Trophoblast cell (in vitro differentiated cells and primary cell): ENCODE data around the gene AMMECR1.
A peak's percentile ranks its signal among the peaks of the same experiment; 100 is the strongest.

Experiments used
- DNase-seq, 2 donors: peaks; one replicate each; pipeline ENCODE4 v3.0.0-alpha.2; 2016
- H2AFZ ChIP-seq: 2 replicates; pipeline ENCODE4 v1.6.1; 2013; ENCODE audit warnings: low read length, moderate library complexity, mild to moderate bottlenecking; ENCODE audit not compliant: insufficient read depth, poor library complexity
- H2AK5ac ChIP-seq: 2 replicates; pipeline ENCODE4 v1.6.1; 2013; ENCODE audit warnings: mild to moderate bottlenecking, low read length
- H2BK120ac ChIP-seq: 2 replicates; pipeline ENCODE4 v1.6.1; 2013; ENCODE audit warnings: low read length, mild to moderate bottlenecking, moderate library complexity; ENCODE audit not compliant: insufficient read depth, poor library complexity
- H2BK12ac ChIP-seq: 2 replicates; pipeline ENCODE4 v1.6.1; 2013; ENCODE audit warnings: mild to moderate bottlenecking, low read length, moderate library complexity
- H2BK5ac ChIP-seq: 2 replicates; pipeline ENCODE4 v1.6.1; 2013; ENCODE audit warnings: low read length, low read depth, moderate library complexity, mild to moderate bottlenecking; ENCODE audit not compliant: poor library complexity
- H3K14ac ChIP-seq: 2 replicates; pipeline ENCODE4 v1.6.1; 2013; ENCODE audit warnings: mild to moderate bottlenecking, low read length
- H3K18ac ChIP-seq: 2 replicates; pipeline ENCODE4 v1.6.1; 2013; ENCODE audit warnings: mild to moderate bottlenecking, low read length
- H3K23ac ChIP-seq: 2 replicates; pipeline ENCODE4 v1.6.1; 2013; ENCODE audit warnings: low read length
- H3K27ac ChIP-seq: 2 replicates; pipeline ENCODE4 v1.5.1; 2013; ENCODE audit warnings: low read depth, mild to moderate bottlenecking, inconsistent platforms, low read length, moderate library complexity
- H3K27me3 ChIP-seq: 2 replicates; pipeline ENCODE4 v1.6.1; 2013; ENCODE audit warnings: inconsistent platforms, mild to moderate bottlenecking, low read length, moderate library complexity; ENCODE audit not compliant: insufficient read depth
- H3K36me3 ChIP-seq, 2 experiments: 1 replicate in 1 of 2; 2 replicates in 1 of 2; pipeline ENCODE4 v1.6.1; 2013; ENCODE audit warnings: low read length in 2 of 2, mild to moderate bottlenecking in 2 of 2, moderate library complexity in 1 of 2; ENCODE audit not compliant: insufficient read depth in 2 of 2, control insufficient read depth in 1 of 2
- H3K4ac ChIP-seq: 2 replicates; pipeline ENCODE4 v1.6.1; 2013; ENCODE audit warnings: low read depth, mild to moderate bottlenecking, low read length, moderate library complexity
- H3K4me1 ChIP-seq, 2 experiments: 1 replicate in 1 of 2; 2 replicates in 1 of 2; pipeline ENCODE4 v1.6.1; 2013; ENCODE audit warnings: low read length in 2 of 2, mild to moderate bottlenecking in 2 of 2, moderate library complexity in 1 of 2; ENCODE audit not compliant: insufficient read depth in 2 of 2, control insufficient read depth in 1 of 2
- H3K4me2 ChIP-seq: 2 replicates; pipeline ENCODE4 v1.6.1; 2013; ENCODE audit warnings: inconsistent platforms, mild to moderate bottlenecking, low read length, moderate library complexity
- H3K4me3 ChIP-seq: 2 replicates; pipeline ENCODE4 v1.5.1; 2013; ENCODE audit warnings: mild to moderate bottlenecking, low read depth, low read length, inconsistent platforms
- H3K79me1 ChIP-seq: one replicate; pipeline ENCODE4 v1.6.1; 2013; ENCODE audit warnings: low read length
- H3K79me2 ChIP-seq: 2 replicates; pipeline ENCODE4 v1.6.1; 2013; ENCODE audit warnings: low read length, mild to moderate bottlenecking; ENCODE audit not compliant: control insufficient read depth, insufficient read depth, poor library complexity
- H3K9ac ChIP-seq: 2 replicates; pipeline ENCODE4 v1.6.1; 2013; ENCODE audit warnings: mild to moderate bottlenecking, low read length
- H3K9me3 ChIP-seq: 2 replicates; pipeline ENCODE4 v1.6.1; 2013; ENCODE audit warnings: low read depth, mild to moderate bottlenecking, control low read depth, inconsistent platforms, low read length; ENCODE audit not compliant: insufficient read depth
- H4K12ac ChIP-seq: 2 replicates; pipeline ENCODE4 v1.6.1; 2013; ENCODE audit warnings: low read depth, mild to moderate bottlenecking, low read length, moderate library complexity
- H4K8ac ChIP-seq: 2 replicates; pipeline ENCODE4 v1.6.1; 2013; ENCODE audit warnings: low read depth, mild to moderate bottlenecking, low read length, moderate library complexity
- H4K91ac ChIP-seq: one replicate; pipeline ENCODE4 v1.6.1; 2013; ENCODE audit warnings: low read depth, mild to moderate bottlenecking, low read length, moderate library complexity
- WGBS: extraction: QIAGEN DNeasy Blood & Tissue Kit; methylation state at CpG from one replicate; pipeline ENCODE4 v1.1.7; 2013; ENCODE audit warnings: missing lambda C conversion rate; ENCODE audit not compliant: insufficient read length, insufficient coverage; ENCODE audit errors: extremely low coverage; 5-methylcytosine and 5-hydroxymethylcytosine counted together

The AMMECR1 gene

GRCh38 chrX:110284159-110284558, 33.7 kb downstream of the AMMECR1 start:
- WGBS: no CpG with 5 or more reads among the region's 2 CpGs
- H2BK12ac ChIP-seq: no peak overlapping the region
- no peak overlapping the region for H2AFZ ChIP-seq
- no peak overlapping the region for H2BK5ac ChIP-seq
- H3K4me3 ChIP-seq: no peak overlapping the region
- H3K27me3 ChIP-seq: no peaks in the 10 kb centered on the region
- no peak overlapping the region for H3K14ac ChIP-seq
- H3K9me3 ChIP-seq: no peaks in the 10 kb centered on the region
- no peak overlapping the region for H3K18ac ChIP-seq
- peak overlapping the region; percentile 41 for H3K27ac ChIP-seq
- H3K4me1 ChIP-seq: peaks cover 0 to 5% of the 10 kb centered on the region in 2 experiments
- DNase-seq: peak; percentile 33 to 81
- no peak overlapping the region for H3K4ac ChIP-seq
- no peak overlapping the region for H4K12ac ChIP-seq
- H3K23ac ChIP-seq: no peak overlapping the region
- H3K4me2 ChIP-seq: no peak overlapping the region
- no peak overlapping the region for H3K9ac ChIP-seq
- no peaks in the 10 kb centered on the region for H3K79me1 ChIP-seq
- H3K36me3 ChIP-seq: no peaks in the 10 kb centered on the region
- no peak overlapping the region for H4K91ac ChIP-seq
- H4K8ac ChIP-seq: no peak overlapping the region
- no peaks in the 10 kb centered on the region for H3K79me2 ChIP-seq
- no peak overlapping the region for H2BK120ac ChIP-seq
- no peak overlapping the region for H2AK5ac ChIP-seq

- no peak overlapping the region for H2AFZ ChIP-seq
- H3K4ac ChIP-seq: no peak overlapping the region
- no peaks in the 10 kb centered on the region for H3K79me1 ChIP-seq
- H3K27ac ChIP-seq: no peak overlapping the region
- H3K36me3 ChIP-seq: no peaks in the 10 kb centered on the region
- no peak for DNase-seq
- H3K4me1 ChIP-seq: peaks cover 0 to 5% of the 10 kb centered on the region in 2 experiments
- H4K91ac ChIP-seq: no peak overlapping the region
- no peak overlapping the region for H2AK5ac ChIP-seq
- H3K79me2 ChIP-seq: no peaks in the 10 kb centered on the region
- H3K18ac ChIP-seq: no peak overlapping the region
- no peaks in the 10 kb centered on the region for H3K9me3 ChIP-seq
- no peak overlapping the region for H3K14ac ChIP-seq
- H3K4me3 ChIP-seq: no peak overlapping the region
- no peak overlapping the region for H4K12ac ChIP-seq
- no peak overlapping the region for H2BK5ac ChIP-seq
- H3K27me3 ChIP-seq: no peaks in the 10 kb centered on the region
- no peak overlapping the region for H3K23ac ChIP-seq
- no peak overlapping the region for H2BK120ac ChIP-seq
- H3K9ac ChIP-seq: no peak overlapping the region
- H2BK12ac ChIP-seq: no peak overlapping the region
- no peak overlapping the region for H4K8ac ChIP-seq
- no peak overlapping the region for H3K4me2 ChIP-seq
These were observed 35.0 kb downstream of the AMMECR1 start for GRCh38 chrX:110282922-110283321.

GRCh38 chrX:110281377-110281776, 36.5 kb downstream of the AMMECR1 start:
- Histone ChIP-seq H3K27me3 (no peaks in the 10 kb centered on the region), H3K4me3 (no peak overlapping the region), H3K79me2 (no peaks in the 10 kb centered on the region), H3K27ac (no peak overlapping the region), H3K4ac (no peak overlapping the region), H3K9ac (no peak overlapping the region), H2AK5ac (no peak overlapping the region), H3K4me2 (no peak overlapping the region), H3K23ac (no peak overlapping the region), H3K36me3 (no peaks in the 10 kb centered on the region), H2AFZ (no peak overlapping the region), H2BK120ac (no peak overlapping the region), H2BK12ac (no peak overlapping the region), H3K4me1 (peaks cover 0 to 5% of the 10 kb centered on the region in 2 experiments), H2BK5ac (no peak overlapping the region), H4K91ac (no peak overlapping the region), H3K79me1 (no peaks in the 10 kb centered on the region), H4K12ac (no peak overlapping the region), H4K8ac (no peak overlapping the region), H3K14ac (no peak overlapping the region), H3K18ac (no peak overlapping the region), H3K9me3 (no peaks in the 10 kb centered on the region)
- no CpG with 5 or more reads among the region's 2 CpGs for WGBS
- DNase-seq: no peak

GRCh38 chrX:110280954-110281353, 36.9 kb downstream of the AMMECR1 start:
- H4K12ac ChIP-seq: no peak overlapping the region
- no peak overlapping the region for H3K4ac ChIP-seq
- H3K18ac ChIP-seq: no peak overlapping the region
- no peak overlapping the region for H4K91ac ChIP-seq
- H2AK5ac ChIP-seq: no peak overlapping the region
- no peak overlapping the region for H3K23ac ChIP-seq
- H3K14ac ChIP-seq: no peak overlapping the region
- no peaks in the 10 kb centered on the region for H3K36me3 ChIP-seq
- peaks cover 0 to 5% of the 10 kb centered on the region in 2 experiments for H3K4me1 ChIP-seq
- H2BK12ac ChIP-seq: no peak overlapping the region
- DNase-seq: no peak
- no peak overlapping the region for H3K4me3 ChIP-seq
- no peaks in the 10 kb centered on the region for H3K9me3 ChIP-seq
- H3K4me2 ChIP-seq: no peak overlapping the region
- H3K9ac ChIP-seq: no peak overlapping the region
- H3K79me2 ChIP-seq: no peaks in the 10 kb centered on the region
- no peak overlapping the region for H4K8ac ChIP-seq
- H3K27ac ChIP-seq: no peak overlapping the region
- H2BK5ac ChIP-seq: no peak overlapping the region
- no peaks in the 10 kb centered on the region for H3K79me1 ChIP-seq
- no peak overlapping the region for H2AFZ ChIP-seq
- no peak overlapping the region for H2BK120ac ChIP-seq
- H3K27me3 ChIP-seq: no peaks in the 10 kb centered on the region
